HepG2 (cell line): Measurements from ENCODE around the gene SRP14. TPM values are rescaled to one million over a fixed set of nuclear protein-coding genes. Genes with fewer than 3 reads are reported as not detected.

Experiments used
- ATAC-seq: fragments of 200-7000 bp; cut with Tn5 transposase; 3 replicates; pipeline ENCODE4 v1.9.1; 2020; ENCODE audit warnings: mild to moderate bottlenecking, moderate library complexity
- BruUV-seq: library from RNA; stranded (reverse); fragments of 400-500 nt; replicated peaks from 2 replicates; lab custom pipeline; 2021; lab: Mats Ljungman, UMichigan
- CTCF ChIA-PET: fragments of 300-600 bp; formaldehyde crosslinking; extraction: SDS; loops from one replicate; lab custom pipeline; 2021; ENCODE audit warnings: low total read pairs, inconsistent platforms, low intra/inter-chr PET ratio; lab: Yijun Ruan, JAX
- POLR2A ChIA-PET: fragments of 350-600 bp; sonication (Branson Sonifier 250); formaldehyde crosslinking; loops from one replicate; lab custom pipeline; 2020; ENCODE audit warnings: antibody characterized with exemption, inconsistent platforms; lab: Yijun Ruan, JAX
- DNase-seq: peaks from one replicate; pipeline ENCODE4 v3.0.0-alpha.2; 2015; ENCODE audit warnings: low spot score
- FAIRE-seq: peaks from 3 replicates; lab custom pipeline; 2011; peaks lifted over from hg19 to GRCh38; lab: Jason Lieb, UNC
- H2AFZ ChIP-seq: one replicate; pipeline ENCODE4 v1.6.1; 2011; ENCODE audit warnings: low read length, inconsistent platforms
- H3K27ac ChIP-seq: fragments of 300-600 bp; 3 replicates; pipeline ENCODE4 v1.8.0; 2011; ENCODE audit warnings: mixed run types, mild to moderate bottlenecking, mixed read lengths, low read length, inconsistent platforms; ENCODE audit not compliant: insufficient read depth; ENCODE audit errors: extremely low read length
- H3K27me3 ChIP-seq, 2 experiments: fragments of 200-600 bp in 1 of 2; 2 replicates in 1 of 2; 3 replicates in 1 of 2; pipeline versions ENCODE4 v1.6.0 to v1.8.0; 2011; ENCODE audit warnings: low read length in 2 of 2, mild to moderate bottlenecking in 2 of 2, moderate library complexity in 2 of 2, inconsistent platforms in 1 of 2; ENCODE audit not compliant: insufficient read depth in 2 of 2, control insufficient read depth in 1 of 2
- H3K36me3 ChIP-seq, 2 experiments: fragments of 200-600 bp in 1 of 2; replicated peaks in 1 of 2; 2 replicates in 1 of 2; 3 replicates in 1 of 2; pipeline versions ENCODE4 v1.5.1 to v1.8.0; 2011; ENCODE audit warnings: low read length in 2 of 2, inconsistent platforms in 1 of 2; ENCODE audit not compliant: insufficient read depth in 2 of 2, control insufficient read depth in 1 of 2
- H3K4me1 ChIP-seq: 2 replicates; pipeline ENCODE4 v1.5.1; 2012; ENCODE audit warnings: low read length, inconsistent platforms; ENCODE audit not compliant: insufficient read depth
- H3K4me2 ChIP-seq: 2 replicates; pipeline ENCODE4 v1.6.0; 2011; ENCODE audit warnings: low read depth, low read length, inconsistent platforms
- H3K4me3 ChIP-seq, 3 experiments: fragments of 200-600 bp in 1 of 3; sonication (generic), shearing (Covaris generic) in 1 of 3; replicated peaks in 1 of 3; 2 replicates each; pipeline ENCODE4 v1.5.1; 2011 to 2016; ENCODE audit warnings: low read length in 3 of 3, inconsistent platforms in 2 of 3, low read depth in 2 of 3, mild to moderate bottlenecking in 2 of 3, control low read depth in 1 of 3, mixed read lengths in 1 of 3; ENCODE audit not compliant: insufficient read depth in 1 of 3
- H3K79me2 ChIP-seq: one replicate; pipeline ENCODE4 v1.6.1; 2011; ENCODE audit warnings: low read length, inconsistent platforms; ENCODE audit not compliant: insufficient read depth
- H3K9ac ChIP-seq: 2 replicates; pipeline ENCODE4 v1.6.0; 2011; ENCODE audit warnings: mild to moderate bottlenecking, low read depth, low read length, inconsistent platforms; ENCODE audit not compliant: insufficient read depth
- H3K9me3 ChIP-seq: 2 replicates; pipeline ENCODE4 v1.5.1; 2012; ENCODE audit warnings: mild to moderate bottlenecking, low read length
- H4K20me1 ChIP-seq: 2 replicates; pipeline ENCODE4 v1.6.0; 2011; ENCODE audit warnings: inconsistent platforms, mild to moderate bottlenecking, low read length, moderate library complexity; ENCODE audit not compliant: insufficient read depth
- HDAC2 ChIP-seq: sonication (generic); formaldehyde crosslinking; IDR thresholded peaks from 2 replicates; pipeline ENCODE4 v1.4.0; 2020; ENCODE audit warnings: missing genetic modification reagents
- HOXA5 ChIP-seq: sonication (generic); formaldehyde crosslinking; IDR thresholded peaks from 2 replicates; pipeline ENCODE4 v1.4.0; 2020; ENCODE audit warnings: missing genetic modification reagents
- KLF13 ChIP-seq: sonication (generic); formaldehyde crosslinking; IDR thresholded peaks from 2 replicates; pipeline ENCODE4 v1.4.0; 2020; ENCODE audit warnings: mild to moderate bottlenecking, missing genetic modification reagents
- MBNL3 ChIP-seq: fragments of 250-450 bp; sonication (Bioruptor Pico); conservative IDR thresholded peaks from 2 replicates; pipeline ENCODE4 v1.8.0; 2022; ENCODE audit warnings: mild to moderate bottlenecking, inconsistent platforms
- PATZ1 ChIP-seq: sonication (generic); formaldehyde crosslinking; IDR thresholded peaks from 2 replicates; pipeline ENCODE4 v1.4.0; 2020; ENCODE audit warnings: missing genetic modification reagents
- STAT5B ChIP-seq: sonication (generic); formaldehyde crosslinking; IDR thresholded peaks from 2 replicates; pipeline ENCODE4 v1.4.0; 2020; ENCODE audit warnings: missing genetic modification reagents
- WIZ ChIP-seq: sonication (generic); formaldehyde crosslinking; IDR thresholded peaks from 2 replicates; pipeline ENCODE4 v1.5.1; 2020; ENCODE audit warnings: mild to moderate bottlenecking, missing genetic modification reagents
- ZXDC ChIP-seq: sonication (generic); formaldehyde crosslinking; IDR thresholded peaks from 2 replicates; pipeline ENCODE4 v1.5.0; 2020; ENCODE audit warnings: mild to moderate bottlenecking, missing genetic modification reagents
- WGBS: methylation state at CpG from one replicate; pipeline ENCODE4 v1.1.6; 2017; ENCODE audit warnings: low lambda C conversion rate; 5-methylcytosine and 5-hydroxymethylcytosine counted together
- in situ Hi-C: cut with HindIII; loops from 2 replicates; pipeline ENCODE4 v1.10.0; 2017; ENCODE audit warnings: low pct_unique_long_range_greater_than_20kb; ENCODE audit not compliant: extremely low pct_ligation_motif_present
- intact Hi-C: fragments of 100-400 bp; cut with micrococcal nuclease; formaldehyde crosslinking; loops from one replicate; pipeline ENCODE4 v1.10.0; 2022; ENCODE audit not compliant: unreplicated experiment
- polyA plus RNA-seq, 8 experiments: library from polyadenylated mRNA; depleted of rRNA in 3 of 8; stranded (reverse) in 7 of 8; unstranded in 1 of 8; fragments of >200 nt; fragmentation: Illumina TruSeq in 4 of 8; extraction: Trizol in 4 of 8; gene quantifications; 2 replicates each; pipeline versions ENCODE4 v1.2.1 to v1.2.3, GENCODE V29; 2011 to 2016; ENCODE audit warnings: low read depth in 4 of 8, missing spikeins in 1 of 8, mixed read lengths in 1 of 8; ENCODE audit not compliant: insufficient read depth in 1 of 8
- total RNA-seq, 5 experiments: library from RNA; depleted of rRNA; stranded (reverse); fragments of >200 nt; fragmentation: Illumina TruSeq; extraction: Trizol; gene quantifications; 2 replicates each; pipeline ENCODE4 v1.2.3, GENCODE V29; 2016; ENCODE audit warnings: low read depth in 1 of 5

Gene SRP14
- total and polyA plus RNA-seq, 2 of the 13 experiments (the other 11 are each of a cell fraction or from before 2014, with no cell fraction given) = 208 to 356 TPM

- ChIA-PET POLR2A (no interaction called here), CTCF (no interaction called here)
- BruUV-seq = no TSS peak
- no peak overlapping the region for H3K4me2 ChIP-seq
- H3K79me2 ChIP-seq = no peaks in the 10 kb centered on the region
- H2AFZ ChIP-seq = no peak overlapping the region
- FAIRE-seq = no peak
- WGBS = 88% methylated on average over 8 of the region's 10 CpGs
- H3K9me3 ChIP-seq = no peaks in the 10 kb centered on the region
- TF ChIP-seq HOXA5 (CRISPR knock-in tag) (no peak), KLF13 (CRISPR knock-in tag) (no peak), HDAC2 (CRISPR knock-in tag) (no peak), STAT5B (CRISPR knock-in tag) (no peak), WIZ (CRISPR knock-in tag) (no peak)
- H3K27me3 ChIP-seq = no peaks in the 10 kb centered on the region
- intact Hi-C loops (no loop called here), in situ Hi-C loops (no loop called here)
- H3K9ac ChIP-seq = no peak overlapping the region
- no peak for DNase-seq
- peaks cover 27% of the 10 kb centered on the region for H3K4me1 ChIP-seq
- H4K20me1 ChIP-seq = no peaks in the 10 kb centered on the region
- no peak overlapping the region for H3K27ac ChIP-seq
- H3K4me3 ChIP-seq = no peak overlapping the region
- no peaks in the 10 kb centered on the region for H3K36me3 ChIP-seq
- no peak for ATAC-seq
Measured at GRCh38 chr15:40062816-40063562, 24.0 kb upstream of the SRP14 start.

- no peak overlapping the region for H3K4me2 ChIP-seq
- CTCF ChIA-PET = no interaction called here
- 93% methylated on average over 15 of the region's 15 CpGs for WGBS
- POLR2A ChIA-PET = interaction anchor here (1.2 kb wide), 2 partner anchors 14 to 20 kb away, joined by 3 read pairs; no protein-coding TSS in a partner anchor
- no peaks in the 10 kb centered on the region for H3K79me2 ChIP-seq
- intact Hi-C loops (no loop called here), in situ Hi-C loops (no loop called here)
- H4K20me1 ChIP-seq = no peaks in the 10 kb centered on the region
- DNase-seq (no peak), ATAC-seq (no peak), FAIRE-seq (no peak)
- no peak overlapping the region for H3K27ac ChIP-seq
- H3K4me1 ChIP-seq = peaks cover 15% of the 10 kb centered on the region
- no peaks in the 10 kb centered on the region for H3K9me3 ChIP-seq
- no TSS peak for BruUV-seq
- H3K9ac ChIP-seq = no peak overlapping the region
- H3K27me3 ChIP-seq = no peaks in the 10 kb centered on the region
- no peaks in the 10 kb centered on the region for H3K36me3 ChIP-seq
- H3K4me3 ChIP-seq = no peak overlapping the region
- H2AFZ ChIP-seq = no peak overlapping the region
- TF ChIP-seq PATZ1 (CRISPR knock-in tag) = no peak
- TF ChIP-seq MBNL3 (CRISPR knock-in tag) = no peak
- no peak for TF ChIP-seq ZXDC (CRISPR knock-in tag)
Measured at GRCh38 chr15:40061212-40061901, 22.4 kb upstream of the SRP14 start.
